HG02981 (cell line): ENCODE results near the gene TNFRSF8.

Experiments used
- ATAC-seq: cut with Tn5 transposase; IDR thresholded peaks from one replicate; pipeline ENCODE4 v1.9.1; 2021; ENCODE audit warnings: mild to moderate bottlenecking, moderate library complexity; ENCODE audit not compliant: unreplicated experiment

Gene TNFRSF8

GRCh38 chr1:12185918-12186678 is 123.0 kb downstream of the TNFRSF8 start:
- no peak for ATAC-seq

GRCh38 chr1:12186679-12186985 is 123.5 kb downstream of the TNFRSF8 start:
- no peak for ATAC-seq

- no peak for ATAC-seq
Observed at GRCh38 chr1:12188115-12188514, 125.0 kb downstream of the TNFRSF8 start.

- ATAC-seq = no peak
Observed at GRCh38 chr1:12188657-12189327, 125.7 kb downstream of the TNFRSF8 start.

GRCh38 chr1:12189328-12189682 is 126.2 kb downstream of the TNFRSF8 start:
- ATAC-seq = no peak

GRCh38 chr1:12191242-12192032 is 128.3 kb downstream of the TNFRSF8 start:
- no peak for ATAC-seq
